OCI-LY1 (cell line): ENCODE measurements around the gene HNRNPF.

ENCODE experiments used
- H2AFZ ChIP-seq: fragments of 200-600 bp; sonication (generic), shearing (Covaris generic); 2 replicates; pipeline ENCODE4 v1.6.0; 2014; ENCODE audit warnings: antibody characterized with exemption, mild to moderate bottlenecking, low read length
- H3F3A ChIP-seq: fragments of 200-600 bp; sonication (generic), shearing (Covaris generic); 2 replicates; pipeline ENCODE4 v1.6.0; 2014; ENCODE audit warnings: mild to moderate bottlenecking, antibody characterized with exemption, low read length, moderate library complexity; ENCODE audit not compliant: insufficient read depth
- H3K27ac ChIP-seq: fragments of 200-600 bp; sonication (generic); 2 replicates; pipeline ENCODE4 v1.5.1; 2014; ENCODE audit warnings: low read length, mixed run types, mild to moderate bottlenecking, low read depth; ENCODE audit not compliant: poor library complexity, severe bottlenecking
- H3K27me3 ChIP-seq: fragments of 200-600 bp; sonication (generic); 2 replicates; pipeline ENCODE4 v1.6.0; 2014; ENCODE audit warnings: antibody characterized with exemption, mild to moderate bottlenecking, low read length, moderate library complexity; ENCODE audit not compliant: insufficient read depth
- H3K36me3 ChIP-seq: fragments of 200-600 bp; sonication (generic); 2 replicates; pipeline ENCODE4 v1.6.1; 2014; ENCODE audit warnings: mild to moderate bottlenecking, antibody characterized with exemption, low read length, moderate library complexity, mixed read lengths; ENCODE audit not compliant: insufficient read depth
- H3K4me1 ChIP-seq: fragments of 200-600 bp; sonication (generic); 2 replicates; pipeline ENCODE4 v1.5.1; 2014; ENCODE audit warnings: mild to moderate bottlenecking, low read length, moderate library complexity; ENCODE audit not compliant: insufficient read depth, severe bottlenecking
- H3K4me2 ChIP-seq: fragments of 200-600 bp; sonication (generic), shearing (Covaris generic); 2 replicates; pipeline ENCODE4 v1.6.1; 2014; ENCODE audit warnings: low read length
- H3K4me3 ChIP-seq: fragments of 200-600 bp; sonication (generic); 2 replicates; pipeline ENCODE4 v1.5.1; 2014; ENCODE audit warnings: low read length, low read depth, mild to moderate bottlenecking, mixed read lengths; ENCODE audit not compliant: poor library complexity, severe bottlenecking
- H3K79me2 ChIP-seq: fragments of 200-600 bp; shearing (Covaris generic); 2 replicates; pipeline ENCODE4 v1.6.1; 2016; ENCODE audit warnings: mixed run types, low read length, mixed read lengths; ENCODE audit not compliant: insufficient read depth
- H3K9ac ChIP-seq: fragments of 200-600 bp; sonication (generic), shearing (Covaris generic); 2 replicates; pipeline ENCODE4 v1.6.1; 2014; ENCODE audit warnings: mild to moderate bottlenecking, low read length, mixed read lengths
- H3K9me2 ChIP-seq: fragments of 200-600 bp; sonication (generic), shearing (Covaris generic); 2 replicates; pipeline ENCODE4 v1.6.1; 2014; ENCODE audit warnings: low read depth, mild to moderate bottlenecking, low read length, mixed read lengths
- H3K9me3 ChIP-seq: fragments of 200-600 bp; shearing (Covaris generic); 2 replicates; pipeline ENCODE4 v1.6.1; 2014; ENCODE audit warnings: low read length, mixed read lengths
- H4K20me1 ChIP-seq: fragments of 200-600 bp; sonication (generic), shearing (Covaris generic); 2 replicates; pipeline ENCODE4 v1.6.0; 2016; ENCODE audit warnings: mild to moderate bottlenecking, low read length; ENCODE audit not compliant: insufficient read depth
- CTCF ChIP-seq: fragments of 200-600 bp; sonication (generic), shearing (Covaris generic); IDR thresholded peaks from 2 replicates; pipeline ENCODE4 v1.5.1; 2017; ENCODE audit warnings: mild to moderate bottlenecking, antibody characterized with exemption, low read length, moderate library complexity, mixed read lengths
- EZH2 ChIP-seq: fragments of 200-600 bp; sonication (generic), shearing (Covaris generic); IDR thresholded peaks from 2 replicates; pipeline ENCODE4 v1.8.0; 2017; ENCODE audit warnings: borderline replicate concordance, mixed run types, mild to moderate bottlenecking, antibody characterized with exemption, low read length, moderate library complexity, mixed read lengths

HNRNPF gene

GRCh38 chr10:43392748-43393147, 16.2 kb downstream of the HNRNPF start:
- peaks cover 24% of the 10 kb centered on the region for H3K4me1 ChIP-seq
- no peak overlapping the region for H3K4me2 ChIP-seq
- H2AFZ ChIP-seq = no peak overlapping the region
- H3K36me3 ChIP-seq = peaks cover 88% of the 10 kb centered on the region
- TF ChIP-seq CTCF (no peak), EZH2 (no peak)
- no peaks in the 10 kb centered on the region for H3K9me3 ChIP-seq
- no peaks in the 10 kb centered on the region for H3K27me3 ChIP-seq
- H4K20me1 ChIP-seq = peaks cover 12% of the 10 kb centered on the region; the same call in 1 of the 2 replicates
- H3K79me2 ChIP-seq = peaks cover 36% of the 10 kb centered on the region
- H3K4me3 ChIP-seq = no peak overlapping the region
- H3K9ac ChIP-seq = no peak overlapping the region
- H3F3A ChIP-seq = no peaks in the 10 kb centered on the region
- no peaks in the 10 kb centered on the region for H3K9me2 ChIP-seq
- H3K27ac ChIP-seq = no peak overlapping the region

GRCh38 chr10:43391496-43391895, 17.5 kb downstream of the HNRNPF start:
- Histone ChIP-seq H3F3A (no peaks in the 10 kb centered on the region), H3K79me2 (peaks cover 30% of the 10 kb centered on the region), H3K4me2 (no peak overlapping the region), H3K4me1 (peaks cover 20% of the 10 kb centered on the region), H3K9me2 (no peaks in the 10 kb centered on the region), H3K4me3 (no peak overlapping the region), H3K9ac (no peak overlapping the region), H4K20me1 (peaks cover 12% of the 10 kb centered on the region; the same call in 1 of the 2 replicates), H3K9me3 (no peaks in the 10 kb centered on the region), H3K27me3 (no peaks in the 10 kb centered on the region), H3K36me3 (peaks cover 100% of the 10 kb centered on the region), H3K27ac (no peak overlapping the region), H2AFZ (no peak overlapping the region)
- TF ChIP-seq CTCF (no peak), EZH2 (no peak)

- no peak overlapping the region for H3K9ac ChIP-seq
- no peak overlapping the region for H3K27ac ChIP-seq
- H3K36me3 ChIP-seq = peaks cover 100% of the 10 kb centered on the region
- H3K4me1 ChIP-seq = peaks cover 19% of the 10 kb centered on the region
- H3K4me2 ChIP-seq = no peak overlapping the region
- peaks cover 23% of the 10 kb centered on the region for H3K79me2 ChIP-seq
- H3K9me2 ChIP-seq = no peaks in the 10 kb centered on the region
- no peaks in the 10 kb centered on the region for H3K9me3 ChIP-seq
- no peaks in the 10 kb centered on the region for H3K27me3 ChIP-seq
- no peak overlapping the region for H2AFZ ChIP-seq
- peaks cover 12% of the 10 kb centered on the region; the same call in 1 of the 2 replicates for H4K20me1 ChIP-seq
- H3K4me3 ChIP-seq = no peak overlapping the region
- H3F3A ChIP-seq = no peaks in the 10 kb centered on the region; the same call in 1 of the 2 replicates
- TF ChIP-seq EZH2 (no peak), CTCF (peak; percentile 42)
Measured at GRCh38 chr10:43390759-43391158, 18.2 kb downstream of the HNRNPF start.
